HG03159 (cell line): ENCODE data around the gene KLB.
"Not testable (repeated sequence)": the region's sequence is repeated elsewhere in the genome, so short reads cannot be mapped to it uniquely, and the experiment has no call there.

Experiments
- ATAC-seq: cut with Tn5 transposase; IDR thresholded peaks from one replicate; pipeline ENCODE4 v1.9.1; 2021; ENCODE audit warnings: mild to moderate bottlenecking, moderate library complexity; ENCODE audit not compliant: unreplicated experiment

The KLB gene

GRCh38 chr4:39425297-39425696, 18.6 kb downstream of the KLB start:
- not testable (repeated sequence) for ATAC-seq

DNA sequence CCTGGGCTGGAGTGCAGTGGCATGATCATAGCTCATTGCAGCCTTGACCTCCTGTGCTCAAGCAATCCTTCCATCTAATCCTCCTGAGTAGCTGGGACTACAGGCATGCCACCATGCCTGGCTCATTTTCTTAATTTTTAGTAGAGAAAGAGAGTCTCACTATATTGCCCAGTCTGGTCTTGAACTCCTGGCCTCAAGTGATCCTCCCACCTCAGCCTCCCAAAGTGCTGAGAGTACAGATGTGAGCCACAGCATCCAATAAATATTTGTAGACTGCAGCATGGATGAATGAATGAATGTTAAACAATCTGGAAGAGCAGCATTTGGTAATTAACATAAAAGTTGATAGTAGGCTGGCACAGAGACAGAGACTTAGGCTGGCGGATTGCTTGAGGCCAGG, 20.0 kb downstream of the KLB start:
- ATAC-seq, result no peak

GRCh38 chr4:39427520-39428114, 20.9 kb downstream of the KLB start:
- no peak for ATAC-seq

GRCh38 chr4:39429476-39430334, 23.0 kb downstream of the KLB start:
- ATAC-seq, result no peak

- no peak for ATAC-seq
These were observed 27.3 kb downstream of the KLB start for GRCh38 chr4:39433878-39434492.

DNA sequence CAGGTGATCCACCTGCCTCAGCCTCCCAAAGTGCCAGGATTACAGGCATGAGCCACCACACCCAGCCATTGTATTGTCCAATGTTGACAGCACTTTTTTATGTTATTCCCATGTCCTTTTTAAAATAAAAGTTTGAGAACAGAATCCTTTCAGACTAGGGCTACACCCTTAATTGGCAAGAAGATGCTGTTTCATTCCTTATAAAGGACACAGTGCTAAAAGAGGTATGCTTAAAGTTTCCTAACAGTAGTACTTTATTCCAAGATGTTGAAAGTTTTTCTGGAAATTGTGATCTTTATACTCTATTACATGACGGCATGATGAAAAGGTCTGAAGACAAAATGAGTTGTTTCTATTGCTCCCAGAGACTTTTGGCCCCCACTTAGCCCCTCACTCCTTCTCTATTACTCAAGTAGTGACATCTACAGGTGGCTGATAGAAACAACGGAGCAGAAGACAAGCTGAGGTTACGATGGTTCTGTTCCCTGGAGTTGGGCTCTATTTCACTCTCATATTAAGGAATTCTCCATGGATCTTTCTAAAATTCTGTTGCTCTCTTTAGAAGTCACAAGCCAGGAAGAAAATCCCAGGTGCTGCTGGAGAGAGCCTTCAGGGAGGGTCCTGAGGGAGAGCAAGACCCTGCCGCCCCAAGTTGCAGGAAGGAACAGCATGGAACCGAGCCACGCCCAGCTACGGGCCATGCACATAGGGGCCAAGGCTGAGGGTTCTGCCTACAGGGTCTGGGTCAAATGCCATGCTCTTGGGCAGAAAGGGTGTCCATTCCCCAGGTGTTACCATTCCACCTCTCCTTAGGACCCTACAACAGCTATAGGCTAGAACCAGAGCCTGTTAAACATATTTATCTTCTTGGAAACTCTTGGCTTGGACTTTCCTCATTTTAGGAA, 29.2 kb downstream of the KLB start:
- ATAC-seq, result no peak

DNA sequence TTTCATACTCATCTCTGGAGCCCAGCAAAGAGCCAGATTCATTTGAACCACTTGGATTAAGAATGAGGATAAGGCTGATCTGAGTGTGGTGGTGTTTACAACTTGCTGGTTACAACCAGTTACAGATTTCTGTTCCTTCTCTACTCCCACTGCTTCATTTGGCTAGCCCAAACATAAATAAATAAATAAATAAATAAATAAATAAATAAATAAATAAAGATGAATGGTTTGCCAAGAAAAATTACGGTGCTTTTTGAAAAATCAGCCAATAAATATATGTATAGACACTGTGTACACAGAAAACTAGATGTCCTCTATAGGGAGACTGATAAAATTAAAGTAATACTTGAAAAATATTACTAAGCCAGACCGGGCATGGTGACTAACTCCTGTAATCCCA, 34.9 kb downstream of the KLB start:
- ATAC-seq, result no peak

DNA sequence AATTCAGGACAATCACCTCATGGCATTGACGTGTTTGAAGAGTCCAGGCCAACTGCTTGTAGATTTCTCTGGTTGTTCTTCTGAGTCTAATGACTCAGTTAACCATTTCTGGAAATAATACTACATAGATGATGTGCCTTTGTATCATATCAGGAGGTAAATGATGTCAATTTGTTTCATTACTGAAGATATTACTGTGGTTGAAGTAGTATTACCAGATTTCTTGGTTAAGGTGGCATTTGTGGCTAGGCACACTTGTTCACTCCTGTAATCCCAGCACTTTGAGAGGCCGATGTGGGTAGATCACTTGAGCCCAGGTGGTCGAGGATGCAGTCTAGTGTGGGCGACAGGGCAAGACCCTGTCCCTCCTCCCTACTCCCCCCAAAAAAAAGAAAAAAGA, 36.3 kb downstream of the KLB start:
- ATAC-seq, result no peak

- no peak for ATAC-seq
These were observed 39.7 kb downstream of the KLB start for GRCh38 chr4:39446483-39446841.

GRCh38 chr4:39446842-39447573, 40.3 kb downstream of the KLB start:
- peak; percentile 86 for ATAC-seq

DNA sequence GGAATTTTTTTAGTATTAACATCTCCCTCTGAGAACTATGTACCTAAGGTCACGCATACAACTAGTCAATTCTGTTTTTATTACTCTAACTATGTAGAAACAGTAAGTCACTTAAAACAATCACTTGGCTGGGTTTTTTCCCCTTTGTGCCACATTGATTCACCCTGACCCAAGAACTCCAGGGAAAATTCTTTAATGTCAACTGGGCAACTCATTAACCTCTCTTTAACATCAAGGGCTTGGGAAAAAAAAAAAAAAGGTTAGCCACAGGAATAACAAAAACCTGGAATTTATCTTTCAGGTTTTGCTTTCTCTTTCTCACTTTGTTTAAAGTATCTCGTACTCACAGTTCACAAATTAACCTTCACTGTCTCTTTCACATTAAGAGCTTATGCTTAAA, 43.9 kb downstream of the KLB start:
- ATAC-seq, result no peak

- no peak for ATAC-seq
These were observed 44.8 kb downstream of the KLB start for GRCh38 chr4:39451423-39452023.

GRCh38 chr4:39452153-39452859, 45.6 kb downstream of the KLB start:
- no peak for ATAC-seq

GRCh38 chr4:39452860-39453587, 46.3 kb downstream of the KLB start:
- ATAC-seq, result no peak

- no peak for ATAC-seq
These were observed 47.0 kb downstream of the KLB start for GRCh38 chr4:39453738-39454137.

DNA sequence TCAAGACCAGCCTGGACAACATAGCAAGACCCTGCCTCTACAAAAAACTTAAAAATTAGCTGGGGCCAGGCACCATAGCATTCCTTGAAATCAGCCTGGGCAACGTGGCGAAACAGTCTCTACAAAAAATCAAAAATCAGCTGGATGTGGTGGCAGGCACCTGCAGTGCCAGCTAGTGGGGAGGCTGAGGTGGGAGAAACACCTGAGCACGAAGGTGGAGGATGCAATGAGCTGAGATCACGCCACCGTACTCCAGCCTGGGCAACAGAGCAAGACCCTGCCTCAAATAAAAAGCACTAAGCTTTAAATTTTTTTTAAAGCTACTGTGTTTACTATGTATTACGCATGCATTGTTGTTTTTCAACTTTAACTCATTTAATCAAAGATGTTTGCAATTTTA, 48.8 kb downstream of the KLB start:
- ATAC-seq, result no peak

- ATAC-seq, result no peak
These were observed 50.4 kb downstream of the KLB start for GRCh38 chr4:39456946-39457763.

DNA sequence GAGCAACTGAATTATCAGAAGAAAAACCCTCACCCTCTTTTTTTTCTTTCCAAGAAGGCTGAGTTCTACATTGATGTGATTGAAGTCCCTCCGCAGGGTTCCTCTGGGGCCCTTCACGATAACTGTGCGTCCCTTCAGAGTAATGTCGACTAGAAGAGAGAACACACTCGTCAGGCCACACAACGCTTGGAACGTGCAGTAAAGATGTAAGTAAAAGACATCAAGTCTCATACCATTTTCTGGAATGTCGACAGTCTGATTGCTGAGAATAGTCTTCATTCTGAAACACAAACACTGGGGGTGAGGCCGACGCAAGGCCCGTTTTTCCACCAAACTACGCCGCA, 51.4 kb downstream of the KLB start:
- ATAC-seq, result not testable (repeated sequence)
